ENCODE results near the gene MRTFB.

The MRTFB gene

DNA sequence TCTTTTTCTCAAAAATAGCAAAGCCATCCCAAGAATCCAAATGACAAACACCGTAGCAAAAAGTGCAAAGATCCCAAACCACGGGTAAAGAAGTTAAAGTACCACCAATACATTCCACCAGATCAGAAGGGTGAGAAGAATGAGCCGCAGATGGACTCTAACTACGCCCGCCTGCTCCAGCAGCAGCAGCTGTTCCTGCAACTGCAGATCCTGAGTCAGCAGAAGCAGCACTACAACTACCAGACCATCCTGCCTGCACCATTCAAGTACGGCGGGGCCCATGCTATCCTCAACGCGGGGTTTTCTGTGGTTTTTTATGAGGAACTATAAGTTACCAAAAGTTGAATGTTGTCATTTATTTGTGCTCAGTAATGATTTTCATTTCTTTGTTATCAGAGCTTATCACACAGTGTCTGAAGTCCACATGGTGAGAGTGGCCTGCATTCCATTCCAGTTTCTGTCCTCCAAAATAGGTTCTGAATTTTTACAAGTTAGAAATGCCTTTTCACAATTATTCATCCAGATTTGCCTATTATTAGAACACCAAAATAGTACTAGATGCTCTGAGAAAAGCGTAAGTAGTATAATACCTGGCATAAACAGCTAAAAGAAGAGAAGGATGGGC is 169.2 kb downstream of the MRTFB start:
- DNase-seq (ENCODE audit: low spot score), result no peak

DNA sequence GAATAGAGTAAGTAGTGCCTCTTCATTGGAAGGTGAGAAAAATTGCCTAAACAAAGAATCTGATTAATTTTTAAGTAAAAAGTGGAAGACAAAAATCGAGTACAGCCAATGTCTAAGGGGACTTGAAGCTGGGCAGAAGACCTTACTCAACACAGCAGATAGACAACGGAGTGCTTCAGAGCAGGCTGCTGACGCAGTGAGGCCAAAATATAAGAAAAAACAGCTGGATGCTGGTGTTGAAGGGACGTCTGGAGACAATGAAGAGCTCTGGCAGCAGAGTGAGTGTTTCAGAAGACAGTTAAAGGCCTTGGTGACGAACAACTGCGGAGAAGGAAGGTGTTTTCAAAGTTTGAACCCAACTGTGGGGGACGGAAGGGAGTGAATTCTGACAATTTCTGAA is 169.8 kb downstream of the MRTFB start:
- no peak for DNase-seq (ENCODE audit: low spot score)

DNA sequence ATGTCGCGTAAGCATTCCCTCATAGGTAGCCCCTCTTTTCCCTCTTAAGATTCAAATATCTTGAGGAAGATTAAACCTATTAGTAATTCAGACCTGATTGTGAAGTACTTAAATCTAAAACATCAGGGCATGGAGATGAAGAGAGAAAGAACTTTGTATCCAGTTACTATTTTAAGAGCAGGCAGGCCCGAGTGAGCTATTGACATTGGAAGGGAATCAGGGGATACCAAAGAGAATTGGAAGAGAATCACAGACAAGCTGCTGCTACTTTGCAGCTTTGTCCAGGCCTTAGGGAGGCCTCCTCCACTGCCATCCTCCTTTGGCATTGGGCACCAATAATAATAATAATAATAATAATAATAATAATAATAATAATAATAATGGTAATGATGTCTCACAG is 170.5 kb downstream of the MRTFB start:
- DNase-seq (ENCODE audit: low spot score), result no peak

DNA sequence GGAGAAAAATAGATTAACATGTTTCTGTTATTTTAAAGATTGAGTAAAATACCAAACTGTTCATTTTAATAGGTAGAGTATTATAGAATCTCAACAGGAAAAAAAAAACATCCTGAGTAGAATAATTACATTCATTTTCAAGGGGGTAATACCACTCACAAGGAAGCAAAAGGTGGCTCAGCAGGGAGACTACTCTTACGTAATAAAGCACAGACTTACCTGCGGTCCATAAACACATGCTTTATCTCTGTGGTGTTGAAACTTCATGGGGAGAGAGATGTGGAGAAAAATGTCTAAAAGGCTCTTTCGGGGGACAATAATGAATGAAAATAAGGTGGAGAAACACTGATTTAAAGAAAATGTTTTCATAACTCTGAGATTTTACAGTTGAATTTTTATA is 171.7 kb downstream of the MRTFB start:
- no peak for DNase-seq (ENCODE audit: low spot score)

DNA sequence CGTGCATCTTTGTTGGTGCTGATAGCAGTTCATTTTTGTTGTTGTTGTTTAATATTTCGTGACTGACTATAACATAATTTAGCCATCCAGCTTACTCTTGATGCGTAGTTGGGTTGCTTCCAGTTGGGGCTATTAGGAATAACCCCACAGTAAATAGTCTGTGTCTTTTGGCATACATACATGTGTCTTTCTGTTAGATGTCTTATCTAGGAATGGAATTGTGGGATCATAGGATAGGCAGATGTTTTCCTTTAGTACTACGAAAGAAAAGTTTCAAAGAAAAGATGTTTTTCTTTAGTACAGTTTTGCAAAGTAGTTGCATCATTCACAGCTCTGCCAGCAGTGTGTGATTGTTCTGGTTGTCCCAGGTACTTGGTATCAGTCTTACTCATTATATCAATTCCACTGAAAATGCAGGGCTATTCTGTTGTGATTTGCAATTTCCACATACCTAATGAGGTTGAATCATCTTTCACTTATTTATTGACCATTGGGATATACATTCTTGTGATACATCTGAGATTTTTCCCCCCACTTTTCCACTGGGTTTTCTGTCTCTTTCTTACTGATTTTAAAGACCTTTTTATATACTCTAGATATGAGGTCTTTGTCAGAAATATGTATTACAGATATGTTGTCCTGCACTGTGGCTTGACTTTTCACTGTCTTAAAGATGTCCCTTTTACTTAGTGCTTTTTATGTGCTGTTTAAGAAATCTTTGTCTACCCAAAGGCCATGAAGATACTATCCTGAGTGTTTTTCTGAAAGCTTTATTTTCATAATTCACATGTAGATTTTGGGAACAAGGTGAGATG is 173.3 kb downstream of the MRTFB start:
- DNase-seq (ENCODE audit: low spot score), result no peak

DNA sequence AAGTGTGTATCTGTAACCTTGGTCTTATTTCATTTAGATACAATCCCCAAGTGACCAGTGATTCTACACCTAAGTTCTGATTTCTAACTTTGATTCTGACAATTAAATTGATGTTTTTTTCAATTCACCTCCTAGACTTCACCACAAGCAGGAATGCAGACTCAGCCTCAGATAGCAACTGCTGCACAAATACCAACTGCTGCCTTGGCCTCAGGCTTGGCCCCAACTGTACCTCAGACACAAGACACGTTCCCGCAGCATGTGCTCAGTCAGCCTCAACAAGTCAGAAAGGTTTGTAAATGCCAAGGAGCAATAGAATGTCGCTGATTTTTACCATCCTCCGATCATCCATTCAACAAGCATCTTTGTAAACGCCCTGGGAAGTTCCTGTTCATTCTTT is 177.7 kb downstream of the MRTFB start:
- no peak for DNase-seq (ENCODE audit: low spot score)

DNA sequence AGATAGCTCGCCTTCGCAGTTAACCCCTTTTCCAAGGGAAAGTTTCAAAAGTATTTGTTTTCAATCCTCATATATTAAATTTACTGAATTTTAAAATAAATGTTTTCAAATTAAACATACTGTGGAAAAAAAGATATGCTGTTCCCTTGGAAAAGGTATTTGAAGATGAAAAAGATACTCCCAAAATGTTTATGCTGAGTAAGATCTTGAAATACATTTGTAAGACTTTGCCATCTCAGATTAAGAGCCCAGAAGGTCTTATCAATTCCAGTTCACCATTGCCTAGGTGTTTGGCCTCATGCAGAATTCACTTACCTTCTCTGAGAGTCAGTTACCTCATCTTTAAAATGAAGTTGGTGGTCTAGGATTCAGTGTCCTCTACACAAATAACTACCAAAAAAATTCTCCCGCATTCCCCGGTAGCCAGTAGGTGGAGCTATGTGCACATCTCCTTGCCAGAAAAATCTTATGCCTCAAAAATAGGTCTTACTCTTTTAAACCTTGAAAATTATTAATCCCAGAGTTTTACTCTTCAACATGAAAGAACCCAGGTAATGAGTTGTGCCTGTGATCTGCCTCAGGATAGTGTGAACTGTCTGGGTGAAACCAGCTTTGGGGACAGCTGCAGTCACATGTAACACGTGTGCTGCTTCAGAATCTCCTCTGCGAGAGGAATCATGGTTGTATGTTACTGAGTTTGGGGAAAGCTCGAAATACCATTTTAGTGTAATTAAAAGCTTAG is 178.3 kb downstream of the MRTFB start:
- peak; percentile 48 for DNase-seq (ENCODE audit: low spot score)

DNA sequence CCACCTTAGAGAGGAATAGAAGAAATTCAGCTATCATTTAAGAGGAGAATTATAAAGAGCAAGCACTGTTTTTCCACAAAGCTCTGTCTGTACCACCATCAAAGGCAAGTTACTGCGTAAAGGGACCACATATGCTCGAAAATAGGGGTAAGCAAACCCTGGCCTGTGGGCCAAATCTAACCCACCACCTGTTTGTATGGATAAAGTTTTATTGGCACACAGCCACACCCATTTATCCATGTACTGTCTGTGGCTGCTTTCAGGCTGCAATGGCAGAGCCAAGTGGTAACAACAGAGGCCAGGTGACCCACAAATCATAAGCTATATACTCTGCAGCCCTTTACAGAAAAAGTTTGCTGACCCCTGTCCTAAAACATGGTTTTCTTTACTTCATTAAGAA is 180.3 kb downstream of the MRTFB start:
- no peak for DNase-seq (ENCODE audit: low spot score)

DNA sequence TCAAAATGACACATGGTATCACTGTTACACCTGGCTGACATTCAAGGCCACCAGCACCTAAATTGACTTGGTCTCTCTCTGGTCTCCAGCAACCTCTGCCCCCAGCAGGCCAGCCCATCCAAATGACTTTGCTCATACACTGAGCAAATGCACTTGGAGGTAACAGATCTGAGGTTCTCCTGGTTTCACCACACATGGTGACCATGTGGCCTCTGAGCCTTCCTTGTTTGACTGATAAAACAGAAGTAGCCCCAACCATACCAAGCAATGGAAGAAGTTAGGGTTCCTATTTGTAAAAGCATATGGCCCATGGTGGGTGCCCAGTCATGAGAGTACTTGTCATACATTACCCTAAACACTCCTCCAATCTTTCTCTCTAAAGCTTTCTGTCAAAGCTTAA is 181.7 kb downstream of the MRTFB start:
- DNase-seq (ENCODE audit: low spot score), result no peak

DNA sequence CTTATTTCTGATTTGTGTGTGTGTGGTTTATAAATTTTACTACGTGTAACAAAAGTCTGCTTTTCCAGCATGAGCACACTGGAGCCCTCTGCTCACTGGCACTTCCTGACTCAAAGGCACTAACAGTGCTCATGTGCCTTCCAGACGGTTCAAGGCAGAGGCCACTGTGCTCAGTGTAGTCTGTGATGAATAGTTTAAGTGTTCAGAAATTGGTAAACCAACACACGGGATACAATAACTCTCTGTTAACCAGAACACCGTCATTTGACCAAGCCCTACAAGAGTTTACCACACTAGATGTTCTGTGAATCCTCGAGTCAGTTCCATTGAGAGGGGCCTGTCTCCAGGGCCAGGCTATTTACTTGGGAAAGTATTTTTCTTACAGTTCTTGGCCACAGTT is 191.9 kb downstream of the MRTFB start:
- DNase-seq (ENCODE audit: low spot score), result no peak

DNA sequence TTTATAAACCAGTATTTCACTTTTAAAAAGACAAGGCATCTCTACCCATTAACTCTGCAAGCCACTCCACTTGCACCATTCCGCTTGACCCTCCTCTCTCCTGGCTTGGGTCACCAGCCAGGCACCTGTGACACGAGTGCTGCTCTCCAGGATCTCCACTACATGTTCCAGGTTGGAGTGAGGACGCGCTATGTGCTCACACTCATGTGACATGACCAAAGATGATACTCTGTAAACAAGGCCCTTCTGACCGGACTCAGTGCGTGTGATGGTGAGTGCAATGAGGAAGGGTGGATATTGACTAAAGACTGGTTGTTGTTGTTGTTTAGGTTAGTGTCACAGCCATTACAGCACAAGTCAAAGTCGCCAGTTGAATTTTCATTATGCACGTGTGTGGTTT is 192.7 kb downstream of the MRTFB start:
- DNase-seq (ENCODE audit: low spot score), result no peak

DNA sequence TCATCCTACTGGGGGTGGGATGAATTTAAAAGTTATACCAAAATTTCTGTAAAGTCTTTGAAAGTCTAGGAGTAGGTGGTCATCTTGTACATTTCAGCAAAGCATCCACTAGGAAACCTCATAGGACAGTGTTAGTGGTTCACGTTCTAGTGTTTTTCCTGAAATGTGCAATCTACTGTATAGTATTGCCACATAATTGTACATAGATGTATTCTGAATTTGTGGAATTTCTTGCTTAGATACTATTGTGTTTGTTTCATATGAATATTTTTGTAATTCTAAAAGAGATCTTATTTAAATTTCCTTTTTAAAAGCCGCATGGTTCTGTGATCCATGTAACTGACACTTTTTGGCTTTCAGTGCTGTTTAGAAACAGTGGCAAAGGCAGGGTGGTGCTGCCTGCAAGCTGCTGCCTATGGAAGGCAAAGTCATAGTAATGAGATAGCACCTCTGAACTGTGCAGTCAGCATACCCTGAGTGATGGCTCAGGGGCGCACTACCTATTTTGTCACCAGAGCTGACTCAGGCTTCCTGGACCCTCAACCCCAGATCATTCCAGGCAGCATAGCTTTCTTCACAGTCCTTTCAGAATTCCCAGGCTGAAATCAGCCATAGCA is 193.3 kb downstream of the MRTFB start:
- no peak for DNase-seq (ENCODE audit: low spot score)

DNA sequence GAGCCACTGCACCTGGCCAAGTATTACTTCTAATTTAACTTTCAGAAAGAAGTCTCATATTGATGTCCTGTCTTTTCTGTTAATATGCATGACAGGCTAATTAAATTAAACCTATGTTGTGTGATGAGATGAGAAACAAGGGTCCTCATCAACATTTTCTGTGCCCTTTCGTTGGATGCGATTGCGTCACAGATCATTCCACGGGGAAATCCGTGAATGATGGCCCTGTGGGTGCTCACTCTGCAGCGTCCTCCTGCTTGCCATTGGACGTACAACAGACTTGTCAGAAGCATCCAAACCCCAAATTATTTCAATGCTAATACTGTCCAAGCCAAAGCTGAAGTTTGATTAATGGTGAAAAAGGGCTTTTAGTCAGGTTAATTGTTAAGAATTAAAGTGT is 197.0 kb downstream of the MRTFB start:
- no peak for DNase-seq (ENCODE audit: low spot score)

DNA sequence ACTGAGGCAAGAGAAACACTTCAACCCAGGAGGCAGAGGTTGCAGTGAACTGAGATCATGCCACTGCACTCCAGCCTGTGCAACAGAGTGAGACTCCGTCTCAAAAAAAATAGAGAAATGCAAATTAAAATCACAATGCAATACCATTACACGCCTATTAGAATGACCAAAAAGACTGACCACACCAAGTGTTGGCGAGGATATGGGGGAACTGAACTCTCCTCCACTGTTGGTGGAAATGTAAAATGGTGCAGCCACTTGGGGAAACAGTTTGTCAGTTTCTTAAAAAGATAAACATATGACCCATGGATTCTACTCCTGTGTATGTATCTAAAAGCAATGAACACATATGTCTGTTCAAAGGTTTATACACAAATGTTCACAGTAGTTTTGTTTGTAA is 204.8 kb downstream of the MRTFB start:
- DNase-seq (ENCODE audit: low spot score), result no peak

DNA sequence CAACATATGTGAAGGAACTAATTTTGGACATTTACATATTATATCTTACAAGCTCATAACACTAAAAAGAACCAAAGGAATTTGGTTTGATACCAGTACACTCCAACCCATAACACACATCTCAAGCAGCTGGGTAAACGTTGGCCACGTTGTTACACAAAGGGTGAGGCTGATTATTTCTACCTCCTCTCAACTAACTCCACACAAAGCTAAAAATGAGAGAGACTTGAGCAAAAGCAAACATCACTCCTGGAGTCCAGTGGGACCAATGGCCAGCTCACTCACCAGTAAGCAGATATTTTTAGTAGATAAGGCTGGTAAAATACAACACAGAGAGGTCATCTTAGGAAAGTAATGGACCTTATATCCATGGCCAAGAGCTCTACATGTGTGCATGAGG is 207.6 kb downstream of the MRTFB start:
- DNase-seq (ENCODE audit: low spot score), result no peak

DNA sequence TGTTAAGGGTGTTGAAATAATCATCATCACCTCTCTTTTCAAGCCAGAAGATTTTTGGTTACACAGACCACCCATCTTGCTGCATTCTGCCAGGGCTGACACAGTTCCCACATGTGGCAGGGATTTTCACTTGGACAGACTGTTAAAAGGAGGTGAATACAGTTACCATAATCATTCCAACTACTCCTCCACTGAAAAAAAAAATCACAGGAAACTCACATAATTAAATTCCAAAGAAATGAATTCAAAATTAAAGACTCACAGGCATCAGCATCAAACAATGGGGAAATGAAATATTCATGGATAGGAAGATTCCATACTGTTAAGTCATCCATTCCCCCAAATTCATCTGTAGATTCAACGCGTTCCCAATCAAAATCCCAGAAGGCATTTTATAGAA is 209.4 kb downstream of the MRTFB start:
- no peak for DNase-seq (ENCODE audit: low spot score)

DNA sequence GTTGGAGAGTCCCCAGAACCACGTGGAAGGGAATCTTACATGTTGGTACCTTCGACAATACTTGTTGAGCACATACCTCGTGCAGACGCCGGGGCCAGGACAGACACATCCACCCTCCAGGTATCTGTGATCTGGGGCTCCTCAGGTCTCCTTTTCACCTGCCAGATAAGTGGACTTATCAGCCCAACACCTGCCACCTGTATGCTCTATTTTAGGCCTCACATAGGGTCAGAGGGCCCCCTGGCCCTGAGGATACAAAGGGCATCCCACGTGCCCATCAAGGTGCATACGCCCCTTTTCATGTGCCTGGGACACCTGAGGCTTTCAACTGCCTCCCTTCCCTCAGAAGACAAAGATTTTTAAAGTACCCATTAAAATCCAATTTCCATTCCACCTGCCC is 212.7 kb downstream of the MRTFB start:
- DNase-seq (ENCODE audit: low spot score), result no peak

DNA sequence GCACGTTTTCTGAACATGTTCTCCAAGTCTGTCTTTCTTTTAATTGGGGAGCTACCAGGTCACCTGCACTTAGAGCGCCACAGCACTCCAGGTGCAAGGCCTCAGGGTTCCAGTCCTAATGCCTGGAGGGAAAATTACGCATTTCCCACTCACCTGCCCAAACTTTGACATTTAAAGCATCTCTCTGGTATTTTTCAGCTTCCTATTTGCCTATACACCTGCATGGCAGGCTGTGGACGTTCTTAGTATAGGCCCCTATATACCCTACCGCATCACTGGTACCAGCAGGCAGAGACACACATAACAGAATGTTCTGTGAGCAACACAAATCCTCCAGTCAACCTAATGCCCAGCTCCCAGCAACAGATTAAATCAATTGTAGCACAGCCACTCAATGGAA is 213.3 kb downstream of the MRTFB start:
- no peak for DNase-seq (ENCODE audit: low spot score)

DNA sequence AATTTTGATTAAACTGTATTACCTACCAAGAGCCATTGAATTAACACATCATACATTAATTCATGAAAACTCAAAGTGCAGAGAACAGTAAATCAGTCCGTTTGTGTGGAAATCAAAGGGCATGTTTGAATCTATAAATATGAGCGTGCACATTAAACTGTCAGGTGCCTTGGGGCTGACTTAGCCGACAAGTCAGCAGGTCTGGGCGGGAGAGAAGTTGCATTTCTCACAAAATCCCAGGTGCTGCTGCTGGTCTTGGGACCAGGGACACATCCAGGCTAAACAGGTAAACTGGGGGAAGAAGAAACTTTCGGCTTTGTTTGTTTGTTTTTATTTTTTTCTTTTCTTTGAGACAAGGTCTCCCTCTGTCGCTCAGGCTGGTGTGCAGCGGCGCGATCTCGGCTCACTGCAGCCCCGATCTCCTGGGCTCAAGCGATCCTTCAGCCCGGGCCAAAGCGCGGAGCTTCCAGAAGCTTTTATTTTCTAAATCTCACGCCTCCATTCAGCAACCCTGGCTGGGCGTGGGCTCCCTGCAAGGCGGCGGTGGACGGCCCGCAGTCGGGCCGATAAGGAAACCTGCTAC is 213.9 kb downstream of the MRTFB start:
- no peak for DNase-seq (ENCODE audit: low spot score)

DNA sequence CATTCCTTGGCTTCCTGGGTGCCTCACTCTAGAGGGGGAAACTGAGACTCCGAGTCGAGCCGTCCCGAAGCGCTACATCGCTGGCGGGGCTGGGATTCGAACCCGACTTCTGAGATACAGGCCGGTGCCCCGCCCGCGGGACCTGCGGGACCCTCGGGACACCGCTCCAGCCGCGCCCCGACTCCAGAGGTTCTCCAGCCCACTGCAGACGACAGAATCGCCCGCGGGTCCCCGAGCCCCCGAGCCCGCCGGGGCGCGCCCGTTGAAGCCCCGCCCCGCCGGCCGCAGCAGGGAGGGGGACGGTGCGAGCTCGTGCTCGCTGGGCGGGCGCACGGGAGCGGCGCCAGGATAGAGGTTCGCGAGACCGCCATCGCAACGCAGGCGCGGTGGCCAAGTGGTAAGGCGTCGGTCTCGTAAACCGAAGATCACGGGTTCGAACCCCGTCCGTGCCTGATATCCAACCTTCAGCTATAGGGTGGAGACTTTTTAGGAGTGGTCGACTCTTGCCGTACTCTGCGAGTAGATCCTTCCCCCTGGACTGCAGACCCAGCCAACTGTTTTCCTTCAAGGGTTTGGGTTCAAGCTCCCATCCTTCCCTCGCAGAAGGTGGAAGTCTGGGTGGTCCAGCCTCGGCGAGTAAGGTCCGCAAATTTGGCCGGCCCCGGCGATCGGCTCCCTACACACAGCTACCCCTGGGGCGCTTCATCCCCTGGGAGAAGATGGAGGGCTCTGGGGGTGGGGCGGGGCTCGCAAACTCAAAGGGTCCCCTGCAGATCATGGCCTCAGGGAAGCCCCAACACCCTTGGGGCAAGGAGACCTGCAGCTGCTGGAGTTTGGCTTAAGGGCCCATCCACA is 214.6 kb downstream of the MRTFB start:
- peak; percentile 91 for DNase-seq (ENCODE audit: low spot score)

Measured in AG08396 (cell line).